Dermis microvascular lymphatic vessel endothelial cell (primary cell): Measurements from ENCODE around the gene IKZF3. TPM values are rescaled to one million over a fixed set of nuclear protein-coding genes. Genes with fewer than 3 reads are reported as not detected.
"Not testable (repeated sequence)": the region's sequence is repeated elsewhere in the genome, so short reads cannot be mapped to it uniquely, and the experiment has no call there.

Experiments used
- DNase-seq, 2 donors: peaks; one replicate each; pipeline versions ENCODE4 v3.0.0 to v3.0.0-alpha.2; 2010; ENCODE audit warnings: low read depth in 2 of 2
- total RNA-seq: library from RNA; depleted of rRNA; stranded (reverse); fragments of >200 nt; gene quantifications from 2 replicates; pipeline ENCODE4 v1.2.1, GENCODE V29; 2014

The IKZF3 gene
- not detected in 2 replicates for total RNA-seq

DNA sequence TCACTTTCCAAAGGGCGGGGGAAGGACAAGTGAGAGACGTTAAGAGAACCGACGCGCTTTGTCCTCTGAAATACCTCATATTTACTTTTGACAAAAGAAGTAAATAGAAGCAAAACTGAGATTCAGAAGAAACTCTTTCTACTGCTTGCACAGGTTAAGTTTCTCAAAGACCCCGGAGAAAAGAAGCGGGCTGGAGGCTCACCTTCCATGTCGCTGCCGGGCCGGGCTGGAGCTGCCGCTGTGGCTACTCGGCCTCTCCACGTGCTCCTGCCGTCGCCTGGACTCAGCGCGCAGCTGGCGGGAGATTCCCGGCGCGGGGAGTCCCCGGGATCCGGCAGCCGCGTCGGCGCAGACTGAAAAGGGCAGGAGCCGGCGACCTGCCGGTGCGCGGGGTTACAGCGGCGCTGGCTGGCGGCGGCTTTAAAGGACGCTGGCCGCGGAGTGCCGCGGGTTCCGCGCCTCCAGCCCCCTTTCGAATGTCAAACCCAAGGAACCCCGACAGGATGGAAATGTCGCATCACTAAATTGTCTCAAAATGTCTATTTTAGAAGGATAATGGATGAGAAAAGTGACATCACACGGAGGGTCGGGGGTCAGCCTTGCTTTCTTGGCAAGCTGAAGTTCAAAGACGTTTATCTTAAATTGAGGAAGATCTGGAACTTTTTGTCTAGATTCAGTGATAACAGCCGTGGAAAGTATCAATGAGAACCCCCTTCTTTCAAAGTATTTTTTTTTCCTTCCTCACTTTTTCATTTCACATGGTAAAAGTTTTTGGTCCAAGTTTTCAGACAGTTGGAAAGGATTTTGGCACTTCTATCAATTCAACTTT lies at the start of gene IKZF3:
TSS of gene IKZF3 (minus strand) at position 395 of the 829 bp plus-strand sequence. CDS start at position 209, 186 bp downstream.
- DNase-seq = peak; percentile 10 to 54

DNA sequence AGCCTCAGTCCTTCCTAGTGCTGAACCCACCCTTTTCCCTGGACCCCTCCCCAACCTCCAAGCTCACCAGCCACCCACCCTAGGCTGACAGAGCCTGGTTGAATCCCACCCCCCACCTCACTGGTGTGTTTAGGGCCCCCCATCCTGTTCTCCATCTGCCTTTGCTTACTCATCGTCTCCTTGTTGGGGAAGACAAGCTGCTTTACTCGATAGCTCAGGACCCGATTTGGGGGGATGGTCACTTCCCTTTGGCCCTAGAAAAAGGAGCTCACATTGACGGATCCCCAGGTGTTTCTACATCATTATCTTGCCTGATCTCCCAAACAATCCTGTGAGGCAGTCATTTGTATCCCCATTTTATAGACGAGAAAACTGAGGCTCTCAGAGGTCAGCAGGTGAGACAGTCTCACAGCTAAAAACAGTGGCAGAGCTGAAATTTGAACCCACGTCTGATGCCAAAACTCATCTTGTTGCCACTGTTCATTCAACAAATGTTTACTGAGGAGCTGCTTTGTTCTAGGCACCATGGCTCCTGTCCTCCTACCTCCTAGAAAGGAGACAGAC lies 44.8 kb upstream of the IKZF3 start:
- no peak for DNase-seq

DNA sequence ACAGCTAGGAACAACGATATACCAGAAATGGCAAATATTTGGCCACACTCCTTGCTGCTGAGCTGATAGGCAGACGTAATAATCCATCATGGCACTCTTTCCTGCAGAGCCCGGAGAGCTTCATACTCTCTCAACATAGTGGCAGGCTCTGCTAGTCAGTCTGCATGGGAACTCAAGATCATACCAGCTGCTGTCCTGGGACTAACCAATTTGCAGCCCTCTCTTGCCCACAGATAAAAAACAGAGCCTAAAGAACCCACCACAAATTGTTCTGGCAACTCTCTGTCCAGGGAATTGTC lies 40.8 kb upstream of the IKZF3 start:
- no peak for DNase-seq

DNA sequence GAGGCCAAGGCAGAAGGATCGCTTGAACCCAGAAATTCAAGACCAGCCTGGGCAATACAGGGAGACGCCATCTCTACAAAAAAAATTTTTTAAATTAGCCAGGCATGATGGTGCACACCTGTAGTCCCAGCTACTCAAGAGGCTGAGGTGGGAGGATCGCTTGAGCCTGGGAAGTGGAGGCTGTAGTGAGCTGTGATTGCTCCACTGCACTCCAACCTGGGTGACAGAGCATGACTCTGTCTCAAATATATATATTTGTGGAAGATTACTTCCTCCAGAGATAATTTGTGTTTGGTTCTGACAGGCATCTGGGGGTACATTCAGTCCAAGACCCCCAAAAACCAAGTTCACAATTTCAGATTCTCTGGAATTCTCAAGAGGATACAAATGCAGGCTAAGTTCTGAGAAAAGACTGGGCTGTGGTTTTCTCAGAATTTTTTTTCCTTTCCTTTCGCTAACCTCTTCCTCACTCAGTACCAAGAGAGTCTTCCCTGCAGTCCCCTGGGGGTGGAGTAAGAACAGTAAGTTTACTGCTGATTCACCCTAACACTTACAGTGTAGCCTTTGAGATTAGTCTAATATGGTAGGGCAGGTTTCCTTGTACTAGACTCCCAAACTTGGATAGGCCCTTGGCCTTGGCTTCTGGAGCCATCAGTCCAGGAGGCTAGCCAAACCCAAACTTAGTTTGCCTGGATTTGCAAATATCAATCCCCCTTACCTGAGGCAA lies 39.2 kb upstream of the IKZF3 start:
- DNase-seq = no peak

DNA sequence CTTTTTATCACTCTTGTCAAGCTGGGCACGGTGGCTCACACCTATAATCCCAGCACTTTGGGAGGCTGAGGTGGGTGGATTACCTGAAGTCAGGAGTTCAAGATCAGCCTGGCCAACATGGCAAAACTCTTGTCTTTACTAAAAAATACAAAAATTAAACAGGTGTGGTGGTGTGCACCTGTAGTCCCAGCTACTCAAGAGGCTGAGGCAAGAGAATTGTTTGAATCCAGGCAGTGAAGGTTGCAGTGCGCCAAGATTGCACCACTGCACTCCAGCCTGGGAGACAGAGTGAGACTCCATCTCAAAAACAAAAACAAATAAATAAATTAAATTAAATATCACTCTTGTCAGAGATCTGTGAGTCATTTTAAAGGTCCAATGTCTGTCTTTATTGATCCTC lies 37.9 kb upstream of the IKZF3 start:
- DNase-seq = not testable (repeated sequence)

DNA sequence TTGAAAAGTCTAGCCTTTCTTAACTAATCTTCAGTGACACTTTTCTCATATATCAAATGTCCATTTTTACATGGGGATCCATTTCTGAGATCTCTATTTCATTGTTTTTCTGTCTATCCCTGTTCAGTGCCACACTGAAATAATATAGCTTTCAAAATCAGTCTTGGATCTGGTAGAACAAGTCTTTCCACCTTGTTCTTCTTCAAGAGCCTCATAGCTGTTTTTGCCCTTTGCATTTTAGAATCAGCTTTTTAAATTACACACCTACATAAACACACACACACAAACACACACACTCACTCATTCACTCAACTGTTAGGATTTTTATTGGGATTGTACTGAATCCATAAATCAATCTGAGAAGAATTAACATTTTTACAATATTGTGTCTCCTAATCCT lies 35.1 kb upstream of the IKZF3 start:
- no peak for DNase-seq

DNA sequence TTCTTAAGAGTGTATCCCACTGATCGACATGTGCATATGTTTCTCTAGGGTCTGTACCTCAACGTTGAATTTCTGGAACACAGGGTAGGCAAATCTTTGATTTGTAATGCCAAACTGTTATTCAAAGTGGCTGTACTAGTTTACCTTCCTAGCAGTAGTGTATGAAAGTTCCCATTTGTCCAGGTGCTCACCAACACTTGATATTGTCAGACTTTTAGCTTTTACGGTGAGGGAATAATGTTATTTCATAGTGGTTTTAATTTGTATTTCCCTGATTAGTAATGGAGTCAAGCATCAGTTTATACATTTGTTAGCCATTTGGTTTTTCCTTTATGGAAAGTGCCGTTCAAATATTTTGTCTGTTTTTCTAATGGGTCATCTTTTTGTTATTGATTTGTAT lies 34.0 kb upstream of the IKZF3 start:
- no peak for DNase-seq

DNA sequence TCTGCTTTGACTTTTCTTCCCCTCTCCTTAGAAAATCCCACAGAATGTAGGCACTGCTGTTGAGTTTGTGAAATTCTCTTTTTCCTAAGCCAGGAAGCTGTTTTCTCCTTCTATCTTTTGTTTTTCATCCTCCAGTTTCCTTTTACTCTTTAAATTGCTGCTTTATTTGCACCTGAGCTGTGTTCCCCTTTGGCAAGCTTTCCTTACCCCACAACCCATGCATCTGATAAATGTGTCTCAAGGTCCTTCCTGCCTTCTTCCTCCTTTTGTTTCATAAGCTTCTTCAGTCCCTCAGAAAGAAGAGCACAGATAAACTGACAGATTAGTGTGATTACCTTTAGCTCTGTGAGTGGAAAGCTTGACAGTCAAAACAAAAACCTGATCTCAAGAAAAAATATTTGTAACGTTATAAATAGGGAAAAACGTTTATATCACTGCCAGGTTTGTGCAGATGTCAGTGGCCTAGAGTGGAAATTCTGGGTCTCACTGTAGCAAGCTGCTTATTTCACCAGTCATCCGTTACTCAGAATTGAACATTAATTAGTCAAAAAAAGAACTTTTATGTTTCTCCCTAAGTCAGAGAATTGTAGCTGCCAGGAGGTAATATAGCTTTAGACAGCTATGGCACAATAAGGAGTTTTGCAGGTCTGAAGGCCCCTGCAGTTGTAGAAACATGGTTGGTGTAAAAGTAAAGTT lies 30.7 kb upstream of the IKZF3 start:
- no peak for DNase-seq

DNA sequence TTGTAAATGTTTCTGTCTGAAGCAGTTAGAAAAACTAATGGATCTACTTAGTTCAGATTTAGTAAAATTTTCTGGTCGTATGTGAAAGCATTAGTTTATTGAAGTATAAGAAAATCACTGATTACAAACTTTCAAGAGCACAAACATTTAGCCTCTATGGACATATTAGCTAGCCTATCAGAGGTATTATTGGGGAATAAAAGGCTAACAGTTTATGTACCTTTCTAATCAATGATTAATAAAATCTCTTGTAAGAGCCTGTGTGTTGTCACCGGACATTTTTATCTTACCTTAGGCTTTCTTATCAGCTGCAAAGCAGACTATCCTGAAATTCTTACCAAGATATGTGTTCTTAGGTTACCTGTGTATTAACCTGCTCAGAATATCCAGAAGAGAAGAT lies 25.1 kb upstream of the IKZF3 start:
- no peak for DNase-seq

DNA sequence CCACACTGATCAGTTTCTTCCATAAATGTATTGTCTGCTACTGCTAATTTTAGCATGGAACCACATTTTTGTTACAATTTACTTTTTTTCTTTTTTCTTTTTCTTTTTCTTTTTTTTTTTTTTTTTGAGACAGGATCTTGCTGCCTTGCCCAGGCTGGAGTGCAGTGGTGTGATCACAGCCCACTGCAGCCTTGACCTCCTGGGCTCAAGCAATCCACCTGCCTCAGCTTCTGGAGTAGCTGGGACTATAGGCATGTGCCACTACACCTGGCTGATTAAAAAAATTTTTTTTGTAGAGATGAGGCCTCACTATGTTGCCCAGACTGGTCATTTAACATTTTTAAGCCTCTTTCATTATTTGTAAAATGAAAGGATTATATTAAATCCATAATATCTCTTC lies 23.0 kb upstream of the IKZF3 start:
- DNase-seq = no peak

DNA sequence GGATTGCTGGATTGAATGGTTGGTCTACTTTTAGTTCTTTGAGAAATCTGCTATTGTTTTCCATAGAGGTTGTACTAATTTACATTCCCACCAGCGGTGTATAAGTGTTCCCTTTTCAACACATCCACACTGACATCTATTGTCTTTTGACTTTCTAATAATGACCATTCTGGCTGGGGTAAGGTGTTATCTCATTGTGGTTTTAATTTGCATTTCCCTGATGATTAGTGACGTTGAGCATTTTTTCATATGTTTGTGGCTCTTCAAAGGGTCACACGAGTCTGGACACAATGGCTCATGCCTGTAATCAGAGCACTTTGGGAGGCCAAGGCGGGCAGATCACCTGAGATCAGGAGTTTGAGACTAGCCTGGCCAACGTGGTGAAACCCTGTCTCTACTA lies 22.0 kb upstream of the IKZF3 start:
- DNase-seq = not testable (repeated sequence)

DNA sequence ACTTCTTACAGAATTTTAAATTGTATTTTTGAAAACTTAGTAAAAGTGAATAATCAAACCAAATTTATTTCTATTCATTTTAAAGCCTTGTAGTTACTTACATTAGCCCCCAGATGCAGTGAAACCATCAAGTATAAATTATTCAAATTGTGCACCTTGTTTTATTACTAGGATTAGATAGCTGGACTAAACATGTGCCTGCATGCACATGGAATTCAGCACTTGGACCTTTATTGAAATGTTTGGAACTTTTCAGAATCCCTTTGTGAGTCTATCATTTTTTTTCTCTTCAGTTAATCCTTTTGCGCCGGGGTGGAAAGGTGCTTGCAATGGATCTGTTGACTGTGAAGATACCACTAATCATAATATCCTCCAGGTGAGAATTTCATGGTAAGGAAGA lies 8.6 kb upstream of the IKZF3 start:
- DNase-seq = peak in 1 of 2 donors; percentile 28

DNA sequence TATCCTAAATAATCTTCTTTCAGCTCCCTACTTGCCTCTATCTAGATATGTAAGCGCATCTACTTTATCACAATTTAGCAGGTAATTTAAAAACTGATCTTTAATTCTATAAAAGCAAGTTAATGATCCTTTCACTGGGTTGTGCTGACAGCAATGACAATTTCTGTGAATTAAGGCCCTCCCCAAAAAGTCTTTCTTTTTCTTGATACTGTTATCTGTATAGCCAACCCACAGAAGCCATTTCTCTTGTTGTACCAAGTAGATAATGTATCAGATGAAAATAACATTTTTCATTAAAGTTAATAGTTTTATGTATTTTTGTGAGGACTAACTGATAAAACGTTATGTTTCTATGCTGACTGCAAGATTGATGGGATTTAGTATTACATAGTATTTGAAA lies 7.7 kb upstream of the IKZF3 start:
- DNase-seq = no peak

DNA sequence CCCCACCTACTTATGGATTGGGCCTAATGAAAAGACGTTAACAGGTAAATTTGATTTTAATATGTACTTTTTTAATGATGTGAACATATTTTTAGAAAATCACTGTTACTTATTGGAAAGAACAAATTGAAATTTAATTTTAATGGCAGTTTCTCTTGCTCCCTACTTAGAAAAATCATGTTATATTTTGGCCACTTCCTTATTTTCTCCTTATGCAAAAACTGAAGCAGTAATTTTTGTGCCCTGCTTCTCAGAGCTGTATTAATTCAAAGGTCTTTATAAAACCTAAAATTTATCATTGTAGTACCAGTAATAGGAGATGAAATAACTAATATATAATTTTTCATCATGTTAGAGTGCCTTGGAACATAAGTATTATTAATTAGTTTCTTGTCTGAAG lies 6.7 kb upstream of the IKZF3 start:
- no peak for DNase-seq

DNA sequence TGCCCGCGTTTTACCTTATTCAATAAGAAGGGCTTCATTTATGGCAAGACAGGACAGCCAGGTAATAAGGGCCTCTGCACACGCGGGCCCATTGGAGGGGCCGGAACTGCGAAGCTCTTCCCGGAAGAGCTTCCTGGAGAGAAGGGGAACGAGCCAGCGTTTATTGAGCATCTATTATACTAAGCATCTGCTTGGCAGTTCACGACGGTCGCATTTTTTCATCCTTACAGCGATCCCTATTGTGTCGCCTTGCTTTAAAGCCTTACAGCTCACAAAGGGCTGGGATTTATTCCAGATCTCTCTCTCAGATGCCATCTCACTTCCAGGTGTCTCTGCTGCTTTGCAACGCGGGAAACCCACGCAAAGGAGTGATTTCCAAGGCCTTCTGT lies 4.4 kb upstream of the IKZF3 start:
- no peak for DNase-seq

DNA sequence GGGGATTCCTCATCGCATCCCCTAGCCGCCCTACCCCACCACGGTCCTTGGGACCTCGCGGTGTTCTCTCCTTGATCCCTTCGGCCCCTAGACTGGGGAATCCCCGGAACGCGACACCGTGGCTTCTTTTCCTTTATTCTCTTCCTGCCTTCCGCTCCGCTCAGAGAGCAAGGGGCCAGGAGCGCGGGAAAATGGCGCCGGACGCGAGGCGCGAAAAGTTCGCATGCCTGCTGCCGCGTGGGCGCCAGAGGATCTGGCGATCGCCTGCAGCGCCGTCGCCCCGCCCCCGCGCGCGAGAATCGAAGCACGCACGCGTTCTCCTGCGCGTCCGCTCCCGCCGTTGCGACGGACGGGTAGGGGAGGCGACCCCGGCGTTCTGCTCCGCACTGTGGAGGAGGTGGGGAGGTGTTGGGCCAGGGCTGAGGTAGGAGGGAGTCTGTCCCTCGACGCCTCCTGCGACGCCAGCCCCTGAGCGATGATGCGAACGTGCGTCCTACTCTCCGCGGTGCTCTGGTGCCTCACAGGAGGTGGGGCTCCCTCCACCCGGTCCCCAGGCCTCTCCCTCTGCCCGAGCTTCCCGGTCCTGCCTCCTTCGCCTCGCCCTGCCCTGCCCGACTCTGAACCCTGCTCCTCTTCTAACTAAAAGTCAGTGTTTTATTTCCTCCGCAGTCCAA lies 3.9 kb upstream of the IKZF3 start, which contains the start of gene ZPBP2:
TSS of gene ZPBP2 (plus strand) at position 323 of the 674 bp plus-strand sequence. CDS start at position 476, 153 bp downstream.
- no peak for DNase-seq

DNA sequence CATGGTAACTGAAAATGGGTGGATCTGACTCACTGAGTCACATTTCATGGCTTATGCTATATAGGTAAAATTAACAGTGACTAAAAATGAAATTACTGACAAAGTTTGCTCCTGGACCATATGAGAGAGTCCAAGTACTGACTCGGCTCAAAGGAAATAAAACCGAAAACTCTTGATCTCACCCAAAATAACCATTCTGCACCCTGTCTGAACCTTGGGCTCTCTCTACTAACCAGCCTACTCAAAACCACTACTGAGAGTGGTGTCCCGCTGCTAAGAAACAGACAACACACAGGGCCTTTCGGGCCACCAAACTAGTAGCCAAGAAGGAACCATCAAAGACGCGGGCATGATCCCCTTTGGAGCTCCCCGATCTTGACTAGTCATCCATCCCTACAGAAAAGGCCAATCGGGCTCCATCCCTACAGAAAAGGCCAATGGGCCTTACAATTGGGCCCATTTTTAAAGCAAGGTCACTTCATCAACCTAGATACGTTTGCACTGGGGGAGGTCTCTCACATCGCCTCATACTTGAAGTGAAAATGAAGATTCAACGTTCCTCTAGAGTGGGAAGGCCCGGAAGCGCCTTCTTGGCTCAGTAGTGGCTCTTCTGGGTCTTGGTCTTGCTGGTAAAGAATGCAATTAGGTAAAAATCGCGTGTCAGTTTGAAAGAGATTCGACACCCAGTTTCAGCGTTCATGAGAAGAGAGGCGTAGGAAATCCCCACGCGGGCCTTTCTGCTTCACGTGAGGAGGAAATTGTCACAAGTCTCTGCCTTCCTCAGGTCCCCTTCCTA lies 3.2 kb upstream of the IKZF3 start:
- no peak for DNase-seq

DNA sequence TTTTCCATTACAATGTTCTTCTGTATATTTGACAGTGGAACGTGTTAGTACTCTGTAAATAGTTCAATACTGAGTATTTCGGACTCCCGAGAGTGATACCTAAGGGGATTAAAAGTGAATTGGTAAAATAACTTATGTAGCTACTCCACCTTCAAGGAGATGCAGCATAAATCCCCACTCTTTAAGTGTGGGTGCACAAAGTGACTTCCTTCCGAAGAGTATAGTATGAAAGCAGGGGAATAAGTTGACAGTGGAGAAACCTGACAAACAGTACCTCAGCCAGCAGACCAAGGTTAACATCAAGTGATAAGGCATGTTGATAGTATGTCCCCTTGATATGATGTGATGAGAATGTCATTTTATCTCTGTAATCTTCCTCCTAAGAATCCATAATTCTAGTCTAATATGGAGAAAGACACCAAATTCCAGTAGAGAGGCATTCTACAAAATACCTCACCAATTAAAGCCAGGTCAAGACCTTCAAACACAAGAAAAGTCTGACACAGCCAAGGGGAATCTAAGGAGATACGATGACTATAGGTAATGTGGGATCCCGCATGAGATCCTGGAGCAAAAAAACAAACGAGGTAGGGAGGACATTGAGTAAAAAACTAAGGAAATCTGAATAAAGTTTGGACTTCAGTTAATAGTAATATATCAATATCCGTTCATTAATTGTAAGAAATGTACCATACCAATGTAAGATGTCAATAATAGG lies 2.1 kb upstream of the IKZF3 start:
- DNase-seq = no peak

DNA sequence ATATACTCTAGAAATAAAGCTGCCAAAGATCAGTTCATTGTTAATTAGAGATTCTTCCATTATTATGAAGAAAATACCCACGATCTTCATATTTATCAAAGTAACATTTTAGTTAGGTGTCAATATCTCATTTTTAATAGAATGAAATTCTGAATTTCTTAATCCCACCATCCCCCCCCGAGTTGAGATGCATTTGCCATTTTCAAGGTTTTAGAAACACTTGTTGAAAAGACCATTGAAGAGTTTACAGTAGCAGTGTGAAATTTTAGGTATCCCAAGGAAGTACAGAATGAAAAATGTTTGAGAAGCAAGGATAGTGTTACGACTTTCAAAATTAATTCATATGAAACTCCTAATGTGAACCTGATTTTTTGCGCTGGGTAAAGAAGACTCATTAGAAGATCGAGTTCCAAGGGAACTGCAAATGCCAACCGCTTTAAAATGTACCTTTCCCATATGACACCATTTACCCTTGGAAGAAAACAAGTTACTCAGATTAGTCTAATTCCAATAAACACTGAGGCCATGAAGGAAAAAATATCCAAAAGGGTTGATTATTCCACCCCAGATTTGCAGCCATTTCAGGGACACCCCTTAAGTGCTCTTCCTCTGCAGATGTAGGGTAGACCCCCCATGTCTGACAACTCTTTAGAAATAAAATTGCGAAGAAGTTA lies 731 bp downstream of the IKZF3 start:
- no peak for DNase-seq

DNA sequence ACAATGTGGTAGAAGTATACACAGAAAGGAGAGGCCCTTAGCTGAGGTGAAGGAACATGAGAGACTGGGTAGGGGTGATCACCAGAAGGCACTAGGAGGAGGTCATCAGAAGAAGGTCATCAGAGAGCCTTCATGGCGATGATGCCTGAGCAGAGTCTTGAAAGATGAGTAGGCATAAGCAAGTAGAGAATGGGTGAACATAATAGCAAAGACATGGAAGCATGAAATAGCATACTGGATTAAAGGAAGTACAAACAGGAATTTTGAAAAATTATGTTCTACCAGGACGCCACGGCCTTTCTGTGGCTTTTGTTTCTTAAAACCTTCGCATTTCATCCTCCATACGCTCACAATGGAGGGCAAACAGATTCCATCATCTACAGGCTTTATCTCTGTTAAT lies 2.9 kb downstream of the IKZF3 start:
- DNase-seq = no peak
